GM12872 (cell line): Measurements from ENCODE around the gene FKBP10.

Experiments used
- TF ChIP-seq, protein P1 (sequence below): IDR thresholded peaks from 3 replicates; pipeline ENCODE4 v1.5.1; 2011; ENCODE audit warnings: low read depth, mild to moderate bottlenecking, low read length, moderate library complexity; ENCODE audit not compliant: insufficient read depth

Gene FKBP10

DNA sequence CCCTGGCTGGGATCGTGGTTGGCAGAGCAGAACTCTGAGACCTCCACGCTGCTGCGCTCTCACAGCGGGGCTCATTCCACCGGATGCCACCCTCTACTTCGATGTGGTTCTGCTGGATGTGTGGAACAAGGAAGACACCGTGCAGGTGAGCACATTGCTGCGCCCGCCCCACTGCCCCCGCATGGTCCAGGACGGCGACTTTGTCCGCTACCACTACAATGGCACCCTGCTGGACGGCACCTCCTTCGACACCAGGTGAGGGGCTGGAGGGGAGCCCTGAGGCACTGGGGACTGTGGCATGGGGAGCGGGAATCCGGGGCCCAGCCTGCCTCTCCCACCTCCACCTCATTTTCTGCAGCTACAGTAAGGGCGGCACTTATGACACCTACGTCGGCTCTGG lies 5.2 kb downstream of the FKBP10 start:
- TF ChIP-seq, protein P1, sequence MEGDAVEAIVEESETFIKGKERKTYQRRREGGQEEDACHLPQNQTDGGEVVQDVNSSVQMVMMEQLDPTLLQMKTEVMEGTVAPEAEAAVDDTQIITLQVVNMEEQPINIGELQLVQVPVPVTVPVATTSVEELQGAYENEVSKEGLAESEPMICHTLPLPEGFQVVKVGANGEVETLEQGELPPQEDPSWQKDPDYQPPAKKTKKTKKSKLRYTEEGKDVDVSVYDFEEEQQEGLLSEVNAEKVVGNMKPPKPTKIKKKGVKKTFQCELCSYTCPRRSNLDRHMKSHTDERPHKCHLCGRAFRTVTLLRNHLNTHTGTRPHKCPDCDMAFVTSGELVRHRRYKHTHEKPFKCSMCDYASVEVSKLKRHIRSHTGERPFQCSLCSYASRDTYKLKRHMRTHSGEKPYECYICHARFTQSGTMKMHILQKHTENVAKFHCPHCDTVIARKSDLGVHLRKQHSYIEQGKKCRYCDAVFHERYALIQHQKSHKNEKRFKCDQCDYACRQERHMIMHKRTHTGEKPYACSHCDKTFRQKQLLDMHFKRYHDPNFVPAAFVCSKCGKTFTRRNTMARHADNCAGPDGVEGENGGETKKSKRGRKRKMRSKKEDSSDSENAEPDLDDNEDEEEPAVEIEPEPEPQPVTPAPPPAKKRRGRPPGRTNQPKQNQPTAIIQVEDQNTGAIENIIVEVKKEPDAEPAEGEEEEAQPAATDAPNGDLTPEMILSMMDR: no peak

GRCh38 chr17:41821776-41822175 lies 9.0 kb downstream of the FKBP10 start:
- TF ChIP-seq, protein P1: no peak

DNA sequence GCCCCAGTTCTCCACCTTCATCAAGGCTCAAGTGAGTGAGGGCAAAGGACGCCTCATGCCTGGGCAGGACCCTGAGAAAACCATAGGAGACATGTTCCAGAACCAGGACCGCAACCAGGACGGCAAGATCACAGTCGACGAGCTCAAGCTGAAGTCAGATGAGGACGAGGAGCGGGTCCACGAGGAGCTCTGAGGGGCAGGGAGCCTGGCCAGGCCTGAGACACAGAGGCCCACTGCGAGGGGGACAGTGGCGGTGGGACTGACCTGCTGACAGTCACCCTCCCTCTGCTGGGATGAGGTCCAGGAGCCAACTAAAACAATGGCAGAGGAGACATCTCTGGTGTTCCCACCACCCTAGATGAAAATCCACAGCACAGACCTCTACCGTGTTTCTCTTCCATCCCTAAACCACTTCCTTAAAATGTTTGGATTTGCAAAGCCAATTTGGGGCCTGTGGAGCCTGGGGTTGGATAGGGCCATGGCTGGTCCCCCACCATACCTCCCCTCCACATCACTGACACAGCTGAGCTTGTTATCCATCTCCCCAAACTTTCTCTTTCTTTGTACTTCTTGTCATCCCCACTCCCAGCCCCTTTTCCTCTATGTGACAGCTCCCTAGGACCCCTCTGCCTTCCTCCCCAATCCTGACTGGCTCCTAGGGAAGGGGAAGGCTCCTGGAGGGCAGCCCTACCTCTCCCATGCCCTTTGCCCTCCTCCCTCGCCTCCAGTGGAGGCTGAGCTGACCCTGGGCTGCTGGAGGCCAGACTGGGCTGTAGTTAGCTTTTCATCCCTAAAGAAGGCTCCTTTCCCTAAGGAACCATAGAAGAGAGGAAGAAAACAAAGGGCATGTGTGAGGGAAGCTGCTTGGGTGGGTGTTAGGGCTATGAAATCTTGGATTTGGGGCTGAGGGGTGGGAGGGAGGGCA lies 9.7 kb downstream of the FKBP10 start:
- TF ChIP-seq, protein P1: no peak

DNA sequence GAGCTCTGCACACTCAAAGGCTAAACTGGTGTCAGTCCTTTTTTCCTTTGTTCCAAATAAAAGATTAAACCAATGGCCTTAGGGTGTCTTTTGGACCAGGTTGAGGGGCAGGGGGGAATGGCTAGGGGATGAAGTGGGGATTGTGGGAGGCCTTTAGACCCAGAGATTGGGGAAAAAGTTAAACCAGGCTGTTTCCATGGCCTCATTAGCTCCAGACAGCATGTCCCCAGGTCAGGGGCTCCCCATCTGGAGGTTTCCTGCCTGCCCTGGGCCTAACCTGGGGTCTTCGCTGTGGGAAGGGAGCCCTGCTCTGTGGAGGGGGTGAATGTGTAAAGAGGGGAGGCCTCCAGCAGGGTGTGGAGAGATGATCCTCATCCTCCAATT lies 10.3 kb downstream of the FKBP10 start:
- TF ChIP-seq, protein P1: no peak

GRCh38 chr17:41823580-41823979 lies 10.8 kb downstream of the FKBP10 start:
- TF ChIP-seq, protein P1: no peak

GRCh38 chr17:41824086-41824485 lies 11.3 kb downstream of the FKBP10 start:
- TF ChIP-seq, protein P1: no peak

GRCh38 chr17:41825175-41825845 lies 12.5 kb downstream of the FKBP10 start:
- TF ChIP-seq, protein P1: no peak
